Heart right ventricle (tissue), 16 donors: ENCODE measurements around the gene EGLN3. TPM values are rescaled to one million over a fixed set of nuclear protein-coding genes. Genes with fewer than 3 reads are reported as not detected.

Experiments
- ATAC-seq, 8 donors: fragments of 200-7000 bp; cut with Tn5 transposase; one replicate each; pipeline ENCODE4 v1.9.1; 2020; ENCODE audit warnings: mild to moderate bottlenecking in 8 of 8, moderate library complexity in 8 of 8, moderate number of reproducible peaks in 1 of 8
- DNase-seq, 2 donors: peaks; one replicate each; pipeline ENCODE4 v3.0.0-alpha.2; 2020
- H3K27ac ChIP-seq, 10 donors: fragments of 200-600 bp; sonication (generic) in 2 of 10; one replicate each; pipeline versions ENCODE4 v1.5.0 to v1.8.0; 2020 to 2022; ENCODE audit warnings: mild to moderate bottlenecking in 3 of 10
- H3K27me3 ChIP-seq, 7 donors: fragments of 200-600 bp; one replicate each; pipeline ENCODE4 v1.8.0; 2021 to 2022; ENCODE audit warnings: mild to moderate bottlenecking in 2 of 7
- H3K36me3 ChIP-seq, 9 donors: fragments of 200-600 bp; sonication (generic) in 1 of 9; one replicate each; pipeline versions ENCODE4 v1.5.0 to v1.8.0; 2020 to 2022; ENCODE audit warnings: mild to moderate bottlenecking in 2 of 9
- H3K4me1 ChIP-seq, 9 donors: fragments of 200-600 bp; sonication (generic) in 1 of 9; one replicate each; pipeline versions ENCODE4 v1.5.0 to v1.8.0; 2020 to 2022; ENCODE audit warnings: mild to moderate bottlenecking in 4 of 9
- H3K4me3 ChIP-seq, 10 donors: fragments of 200-600 bp; sonication (generic) in 2 of 10; one replicate each; pipeline versions ENCODE4 v1.5.0 to v1.8.0; 2020 to 2022; ENCODE audit warnings: mild to moderate bottlenecking in 7 of 10, moderate library complexity in 2 of 10
- H3K9me3 ChIP-seq, 11 donors: fragments of 200-600 bp in 10 of 11; sonication (generic) in 2 of 11; one replicate each; pipeline versions ENCODE4 v1.5.0 to v1.8.0; 2013 to 2022; ENCODE audit warnings: mild to moderate bottlenecking in 2 of 11, control low read depth in 1 of 11, moderate library complexity in 1 of 11
- CTCF ChIP-seq, 9 donors: fragments of 200-600 bp; sonication (generic) in 2 of 9; IDR thresholded peaks; one replicate each; pipeline versions ENCODE4 v1.5.0 to v1.8.0; 2021 to 2022; ENCODE audit warnings: antibody characterized with exemption in 9 of 9, mild to moderate bottlenecking in 5 of 9, moderate library complexity in 1 of 9
- WGBS, 2 donors: extraction: QIAGEN DNeasy Blood & Tissue Kit; methylation state at CpG; one replicate each; pipeline ENCODE4 v1.1.7; 2013; ENCODE audit warnings: inconsistent platforms in 1 of 2; 5-methylcytosine and 5-hydroxymethylcytosine counted together
- intact Hi-C, 10 donors: fragments of 100-400 bp; cut with DNase I; formaldehyde crosslinking; loops; one replicate each; pipeline versions ENCODE4 v1.11.1 to v1.14.2; 2022
- polyA plus RNA-seq, 2 donors: library from polyadenylated mRNA; stranded (reverse); fragments of 200-250 nt; gene quantifications; one replicate each; pipeline ENCODE4 v1.2.3, GENCODE V29; 2013
- total RNA-seq, 10 donors: library from RNA; stranded (reverse); fragmentation: NEBNext Ultra II Directional in 3 of 10; extraction: Animal tissue kit (Norgen Biotek cat#: 25700) in 3 of 10; gene quantifications; one replicate each; pipeline versions ENCODE4 v1.2.1 to v1.2.4, GENCODE V29; 2021 to 2023
- donor health status: Arrhythmogenic right ventricular cardiomyopathy.
- donor health status: ischemic (EF 13 %, LVEDD 7.1; RV severe dilation, severe dysfunction).
- donor health status: healthy with polysubstance abuse.
- donor health status: DM: no; HTN: yes; CAD: no.
- donor health status: DM: no; HTN: no; CAD: no.
- donor health status: ischemic (EF 25% LVEDD 6.9; RV normal size, moderate dysfunction).
- donor health status: ischemic (EF 25% LVEDD 5.7; RV mildly dilated, moderate dysfunction).
- donor health status: healthy.
- donor health status: DM: yes; HTN: yes; CAD: no.
- donor health status: Ischemic cardiomyopathy.
- donor health status: ischemic (EF 35%, LVEDD 5.7; RV mildly dilated, moderate dysfunction).
- donor health status: nonischemic (EF 11% LVEDD 7.7; RV severe dilation, severe dysfunction).
- donor health status: DM: yes; HTN: yes; CAD: no.
- donor health status: PGD.
- donor health status: ischemic (EF 29% LVEDD 5.4; RV normal size, mild dysfunction).
- donor health status: nonischemic (EF 23%, LVEDD 6.1; RV moderate dilation, normal function).

The EGLN3 gene
- total and polyA plus RNA-seq, 12 donors, result 33.7 to 281 (median 169) TPM

GRCh38 chr14:33957993-33958392, 7.1 kb upstream of the EGLN3 start:
- ATAC-seq (no peak), DNase-seq (no peak)
- intact Hi-C loops, result loop anchor here in 6 of 10 donors (2.0 to 10.0 kb wide), 6 partner anchors 67 to 137 kb away; no protein-coding TSS in a partner anchor
- H3K9me3 ChIP-seq, result peaks cover 0 to 4% (median 0%) of the 10 kb centered on the region in 11 donors
- no peak overlapping the region for H3K4me3 ChIP-seq
- TF ChIP-seq CTCF (IDR thresholded peaks at IDR 0.05), result no peak
- WGBS, 2 donors, result 73 to 95% methylated on average over 3 of the region's 3 CpGs
- H3K27me3 ChIP-seq, result peaks cover 0 to 5% (median 0%) of the 10 kb centered on the region in 7 donors
- peaks cover 0 to 22% (median 4%) of the 10 kb centered on the region in 9 donors for H3K4me1 ChIP-seq
- no peaks in the 10 kb centered on the region for H3K36me3 ChIP-seq
- H3K27ac ChIP-seq, result peak overlapping the region in 3 of 10 donors; percentile 46 to 71 (median 48)

GRCh38 chr14:33957299-33957698, 6.4 kb upstream of the EGLN3 start:
- intact Hi-C loops, result loop anchor here in 6 of 10 donors (2.0 to 10.0 kb wide), 6 partner anchors 68 to 138 kb away; no protein-coding TSS in a partner anchor
- ATAC-seq, result no peak
- DNase-seq, result no peak
- H3K27me3 ChIP-seq, result peaks cover 0 to 12% (median 0%) of the 10 kb centered on the region in 7 donors
- peaks cover 0 to under 1% (median 0%) of the 10 kb centered on the region in 11 donors for H3K9me3 ChIP-seq
- TF ChIP-seq CTCF (IDR thresholded peaks at IDR 0.05), result no peak
- H3K27ac ChIP-seq, result no peak overlapping the region
- peaks cover 0 to 22% (median 4%) of the 10 kb centered on the region in 9 donors for H3K4me1 ChIP-seq
- H3K36me3 ChIP-seq, result no peaks in the 10 kb centered on the region
- 89 to 90% methylated on average over 6 of the region's 6 CpGs for WGBS, 2 donors
- H3K4me3 ChIP-seq, result no peak overlapping the region

- Histone ChIP-seq H3K36me3 (no peaks in the 10 kb centered on the region), H3K4me1 (peaks cover 0 to 24% (median 4%) of the 10 kb centered on the region in 9 donors), H3K27ac (no peak overlapping the region), H3K27me3 (peaks cover 0 to 18% (median 0%) of the 10 kb centered on the region in 7 donors), H3K9me3 (no peaks in the 10 kb centered on the region), H3K4me3 (no peak overlapping the region)
- 90 to 94% methylated on average over 2 of the region's 2 CpGs for WGBS, 2 donors
- ATAC-seq (no peak), DNase-seq (no peak)
- no peak for TF ChIP-seq CTCF (IDR thresholded peaks at IDR 0.05)
- intact Hi-C loops, result loop anchor here in 6 of 10 donors (2.0 to 10.0 kb wide), 6 partner anchors 68 to 138 kb away; no protein-coding TSS in a partner anchor
Observed at GRCh38 chr14:33956640-33957039, 5.8 kb upstream of the EGLN3 start.

- WGBS, 2 donors, result 38 to 43% methylated on average over 3 of the region's 3 CpGs
- Histone ChIP-seq H3K27me3 (peaks cover 0 to 44% (median 0%) of the 10 kb centered on the region in 7 donors), H3K27ac (peak overlapping the region in 4 of 10 donors; percentile 2 to 41 (median 28)), H3K36me3 (no peaks in the 10 kb centered on the region), H3K4me3 (no peak overlapping the region), H3K9me3 (no peaks in the 10 kb centered on the region), H3K4me1 (peaks cover 0 to 28% (median 9%) of the 10 kb centered on the region in 9 donors)
- intact Hi-C loops, result loop anchor here in 9 of 10 donors (5.0 to 10.0 kb wide), 9 partner anchors 71 to 273 kb away; no protein-coding TSS in a partner anchor
- DNase-seq, result no peak
- TF ChIP-seq CTCF (IDR thresholded peaks at IDR 0.05), result no peak
- ATAC-seq, result no peak
Observed at GRCh38 chr14:33954016-33954598, 3.2 kb upstream of the EGLN3 start.
